HepG2 (cell line): ENCODE results near the gene DOCK10. TPM values are rescaled to one million over a fixed set of nuclear protein-coding genes. Genes with fewer than 3 reads are reported as not detected.

Experiments used
- ATAC-seq: fragments of 200-7000 bp; cut with Tn5 transposase; 3 replicates; pipeline ENCODE4 v1.9.1; 2020; ENCODE audit warnings: mild to moderate bottlenecking, moderate library complexity
- BruUV-seq: library from RNA; stranded (reverse); fragments of 400-500 nt; replicated peaks from 2 replicates; lab custom pipeline; 2021; lab: Mats Ljungman, UMichigan
- CTCF ChIA-PET: fragments of 300-600 bp; formaldehyde crosslinking; extraction: SDS; loops from one replicate; lab custom pipeline; 2021; ENCODE audit warnings: low total read pairs, inconsistent platforms, low intra/inter-chr PET ratio; lab: Yijun Ruan, JAX
- POLR2A ChIA-PET: fragments of 350-600 bp; sonication (Branson Sonifier 250); formaldehyde crosslinking; loops from one replicate; lab custom pipeline; 2020; ENCODE audit warnings: antibody characterized with exemption, inconsistent platforms; lab: Yijun Ruan, JAX
- DNase-seq: peaks from one replicate; pipeline ENCODE4 v3.0.0-alpha.2; 2015; ENCODE audit warnings: low spot score
- FAIRE-seq: peaks from 3 replicates; lab custom pipeline; 2011; peaks lifted over from hg19 to GRCh38; lab: Jason Lieb, UNC
- H2AFZ ChIP-seq: one replicate; pipeline ENCODE4 v1.6.1; 2011; ENCODE audit warnings: low read length, inconsistent platforms
- H3K27ac ChIP-seq: fragments of 300-600 bp; 3 replicates; pipeline ENCODE4 v1.8.0; 2011; ENCODE audit warnings: mixed run types, mild to moderate bottlenecking, mixed read lengths, low read length, inconsistent platforms; ENCODE audit not compliant: insufficient read depth; ENCODE audit errors: extremely low read length
- H3K27me3 ChIP-seq, 2 experiments: fragments of 200-600 bp in 1 of 2; 2 replicates in 1 of 2; 3 replicates in 1 of 2; pipeline versions ENCODE4 v1.6.0 to v1.8.0; 2011; ENCODE audit warnings: low read length in 2 of 2, mild to moderate bottlenecking in 2 of 2, moderate library complexity in 2 of 2, inconsistent platforms in 1 of 2; ENCODE audit not compliant: insufficient read depth in 2 of 2, control insufficient read depth in 1 of 2
- H3K36me3 ChIP-seq, 2 experiments: fragments of 200-600 bp in 1 of 2; replicated peaks in 1 of 2; 2 replicates in 1 of 2; 3 replicates in 1 of 2; pipeline versions ENCODE4 v1.5.1 to v1.8.0; 2011; ENCODE audit warnings: low read length in 2 of 2, inconsistent platforms in 1 of 2; ENCODE audit not compliant: insufficient read depth in 2 of 2, control insufficient read depth in 1 of 2
- H3K4me1 ChIP-seq: 2 replicates; pipeline ENCODE4 v1.5.1; 2012; ENCODE audit warnings: low read length, inconsistent platforms; ENCODE audit not compliant: insufficient read depth
- H3K4me2 ChIP-seq: 2 replicates; pipeline ENCODE4 v1.6.0; 2011; ENCODE audit warnings: low read depth, low read length, inconsistent platforms
- H3K4me3 ChIP-seq, 3 experiments: fragments of 200-600 bp in 1 of 3; sonication (generic), shearing (Covaris generic) in 1 of 3; replicated peaks in 1 of 3; 2 replicates each; pipeline ENCODE4 v1.5.1; 2011 to 2016; ENCODE audit warnings: low read length in 3 of 3, inconsistent platforms in 2 of 3, low read depth in 2 of 3, mild to moderate bottlenecking in 2 of 3, control low read depth in 1 of 3, mixed read lengths in 1 of 3; ENCODE audit not compliant: insufficient read depth in 1 of 3
- H3K79me2 ChIP-seq: one replicate; pipeline ENCODE4 v1.6.1; 2011; ENCODE audit warnings: low read length, inconsistent platforms; ENCODE audit not compliant: insufficient read depth
- H3K9ac ChIP-seq: 2 replicates; pipeline ENCODE4 v1.6.0; 2011; ENCODE audit warnings: mild to moderate bottlenecking, low read depth, low read length, inconsistent platforms; ENCODE audit not compliant: insufficient read depth
- H3K9me3 ChIP-seq: 2 replicates; pipeline ENCODE4 v1.5.1; 2012; ENCODE audit warnings: mild to moderate bottlenecking, low read length
- H4K20me1 ChIP-seq: 2 replicates; pipeline ENCODE4 v1.6.0; 2011; ENCODE audit warnings: inconsistent platforms, mild to moderate bottlenecking, low read length, moderate library complexity; ENCODE audit not compliant: insufficient read depth
- ARNT2 ChIP-seq: sonication (generic); formaldehyde crosslinking; IDR thresholded peaks from 2 replicates; pipeline ENCODE4 v1.8.0; 2022; ENCODE audit warnings: mild to moderate bottlenecking, low read depth, missing genetic modification reagents, moderate library complexity
- FIP1L1 ChIP-seq: fragments of 200-400 bp; formaldehyde crosslinking; IDR thresholded peaks from 2 replicates; pipeline ENCODE4 v1.6.1; 2018; ENCODE audit warnings: low read depth, mild to moderate bottlenecking, low read length, moderate library complexity, borderline replicate concordance; ENCODE audit not compliant: insufficient read depth
- HOXA5 ChIP-seq: sonication (generic); formaldehyde crosslinking; IDR thresholded peaks from 2 replicates; pipeline ENCODE4 v1.4.0; 2020; ENCODE audit warnings: missing genetic modification reagents
- JDP2 ChIP-seq: sonication (generic); formaldehyde crosslinking; IDR thresholded peaks from 2 replicates; pipeline ENCODE4 v1.8.1; 2022; ENCODE audit warnings: missing genetic modification reagents, borderline replicate concordance
- KLF11 ChIP-seq: IDR thresholded peaks from 2 replicates; pipeline ENCODE4 v1.6.1; 2016; ENCODE audit warnings: missing compliant biosample characterization
- NPAS2 ChIP-seq: sonication (generic); formaldehyde crosslinking; IDR thresholded peaks from 2 replicates; pipeline ENCODE4 v1.8.0; 2022; ENCODE audit warnings: mild to moderate bottlenecking, missing genetic modification reagents, borderline replicate concordance
- POGK ChIP-seq: sonication (generic); formaldehyde crosslinking; conservative IDR thresholded peaks from 2 replicates; pipeline ENCODE4 v1.8.0; 2022; ENCODE audit warnings: mild to moderate bottlenecking, moderate library complexity, missing genetic modification reagents
- REPIN1 ChIP-seq: sonication (generic); formaldehyde crosslinking; IDR thresholded peaks from 2 replicates; pipeline ENCODE4 v1.8.0; 2022; ENCODE audit warnings: missing genetic modification reagents, low read depth, mild to moderate bottlenecking, borderline replicate concordance
- TFAP4 ChIP-seq: sonication (generic); IDR thresholded peaks from 2 replicates; pipeline ENCODE4 v1.6.1; 2016; ENCODE audit warnings: low read depth, borderline replicate concordance
- TIGD3 ChIP-seq: sonication (generic); formaldehyde crosslinking; IDR thresholded peaks from 2 replicates; pipeline ENCODE4 v1.5.1; 2020; ENCODE audit warnings: mild to moderate bottlenecking, missing genetic modification reagents, borderline replicate concordance
- USF2 ChIP-seq, 2 experiments: sonication (generic) in 1 of 2; formaldehyde crosslinking in 1 of 2; IDR thresholded peaks; 2 replicates each; pipeline versions ENCODE4 v1.5.1 to v1.6.1; 2011 to 2020; ENCODE audit warnings: borderline replicate concordance in 1 of 2, low read depth in 1 of 2, low read length in 1 of 2, mild to moderate bottlenecking in 1 of 2, missing genetic modification reagents in 1 of 2, moderate library complexity in 1 of 2
- XRCC5 ChIP-seq: fragments of 200-400 bp; formaldehyde crosslinking; optimal IDR thresholded peaks from 2 replicates; pipeline ENCODE3; 2017; ENCODE audit warnings: mild to moderate bottlenecking, low read length
- YY1 ChIP-seq: IDR thresholded peaks from 2 replicates; pipeline ENCODE4 v1.6.1; 2011; ENCODE audit warnings: low read length, low read depth, moderate library complexity, mild to moderate bottlenecking; ENCODE audit not compliant: insufficient read depth, insufficient replicate concordance
- ZNF232 ChIP-seq: sonication (generic); formaldehyde crosslinking; IDR thresholded peaks from 2 replicates; pipeline ENCODE4 v1.4.0; 2020; ENCODE audit warnings: missing genetic modification reagents, borderline replicate concordance
- ZNF362 ChIP-seq: sonication (generic); formaldehyde crosslinking; IDR thresholded peaks from 2 replicates; pipeline ENCODE4 v1.4.0; 2020; ENCODE audit warnings: missing genetic modification reagents, mild to moderate bottlenecking, borderline replicate concordance
- WGBS: methylation state at CpG from one replicate; pipeline ENCODE4 v1.1.6; 2017; ENCODE audit warnings: low lambda C conversion rate; 5-methylcytosine and 5-hydroxymethylcytosine counted together
- in situ Hi-C: cut with HindIII; loops from 2 replicates; pipeline ENCODE4 v1.10.0; 2017; ENCODE audit warnings: low pct_unique_long_range_greater_than_20kb; ENCODE audit not compliant: extremely low pct_ligation_motif_present
- intact Hi-C: fragments of 100-400 bp; cut with micrococcal nuclease; formaldehyde crosslinking; loops from one replicate; pipeline ENCODE4 v1.10.0; 2022; ENCODE audit not compliant: unreplicated experiment
- polyA plus RNA-seq, 8 experiments: library from polyadenylated mRNA; depleted of rRNA in 3 of 8; stranded (reverse) in 7 of 8; unstranded in 1 of 8; fragments of >200 nt; fragmentation: Illumina TruSeq in 4 of 8; extraction: Trizol in 4 of 8; gene quantifications; 2 replicates each; pipeline versions ENCODE4 v1.2.1 to v1.2.3, GENCODE V29; 2011 to 2016; ENCODE audit warnings: low read depth in 4 of 8, missing spikeins in 1 of 8, mixed read lengths in 1 of 8; ENCODE audit not compliant: insufficient read depth in 1 of 8
- total RNA-seq, 5 experiments: library from RNA; depleted of rRNA; stranded (reverse); fragments of >200 nt; fragmentation: Illumina TruSeq; extraction: Trizol; gene quantifications; 2 replicates each; pipeline ENCODE4 v1.2.3, GENCODE V29; 2016; ENCODE audit warnings: low read depth in 1 of 5

DOCK10 gene
- total and polyA plus RNA-seq, 2 of the 13 experiments (the other 11 are each of a cell fraction or from before 2014, with no cell fraction given): not detected

- CTCF ChIA-PET: no interaction called here
- 22% methylated on average over 4 of the region's 4 CpGs for WGBS
- FAIRE-seq: no peak
- no peak for TF ChIP-seq FIP1L1
- no peak for TF ChIP-seq POGK (CRISPR knock-in tag)
- TF ChIP-seq ARNT2: no peak
- TF ChIP-seq ZNF232 (CRISPR knock-in tag): no peak
- TF ChIP-seq KLF11 (CRISPR knock-in tag): no peak
- TF ChIP-seq TFAP4: no peak
- no peak for TF ChIP-seq NPAS2
- TF ChIP-seq REPIN1 (CRISPR knock-in tag): no peak
- no peak for TF ChIP-seq YY1
- no peak for TF ChIP-seq JDP2 (CRISPR knock-in tag)
- no peak for TF ChIP-seq ZNF362 (CRISPR knock-in tag)
- no peak for TF ChIP-seq TIGD3 (CRISPR knock-in tag)
- TF ChIP-seq XRCC5: no peak
- no peak for TF ChIP-seq HOXA5
- TF ChIP-seq USF2 (IDR thresholded peaks at IDR 0.05; ENCODE audit: low read depth, low read length): no peak
- no peak for TF ChIP-seq USF2 (CRISPR knock-in tag; IDR thresholded peaks at IDR 0.05; ENCODE audit: borderline replicate concordance)
These were observed 74.2 kb downstream of the DOCK10 start for GRCh38 chr2:224968051-224968450.

More at GRCh38 chr2:224968051-224968450, 74.2 kb downstream of the DOCK10 start:
- Histone ChIP-seq H3K9me3 (no peaks in the 10 kb centered on the region), H3K4me1 (no peaks in the 10 kb centered on the region), H3K4me3 (no peak overlapping the region), H2AFZ (no peak overlapping the region), H3K27me3 (peaks cover 0 to 3% of the 10 kb centered on the region in 2 experiments; a peak in 2 of 5 replicates), H3K79me2 (no peaks in the 10 kb centered on the region), H3K27ac (no peak overlapping the region), H3K9ac (no peak overlapping the region), H3K4me2 (no peak overlapping the region), H3K36me3 (no peaks in the 10 kb centered on the region), H4K20me1 (no peaks in the 10 kb centered on the region)
- DNase-seq (no peak), ATAC-seq (no peak)
- POLR2A ChIA-PET: no interaction called here
- no TSS peak for BruUV-seq
- intact Hi-C loops (no loop called here), in situ Hi-C loops (no loop called here)
